Heart left ventricle (tissue), 13 donors: ENCODE data around the gene NELFCD.

ENCODE experiments used
- CTCF ChIP-seq, 12 donors: fragments of 200-600 bp; sonication (generic) in 4 of 12; IDR thresholded peaks; one replicate each; pipeline versions ENCODE4 v1.5.0 to v1.8.0; 2018 to 2022; ENCODE audit warnings: antibody characterized with exemption in 12 of 12, mild to moderate bottlenecking in 5 of 12
- POLR2A ChIP-seq, 2 donors: fragments of 450-650 bp; IDR thresholded peaks; one replicate each; pipeline ENCODE4 v1.6.1; 2017; ENCODE audit warnings: antibody characterized with exemption in 2 of 2, mild to moderate bottlenecking in 2 of 2, moderate library complexity in 2 of 2
- donor health status: ischemic (EF 13 %, LVEDD 7.1; RV severe dilation, severe dysfunction).
- donor health status: DM: no; HTN: yes; CAD: no.
- donor health status: DM: no; HTN: no; CAD: no.
- donor health status: ischemic (EF 25% LVEDD 6.9; RV normal size, moderate dysfunction).
- donor health status: ischemic (EF 25% LVEDD 5.7; RV mildly dilated, moderate dysfunction).
- donor health status: ischemic (EF 35%, LVEDD 5.7; RV mildly dilated, moderate dysfunction).
- donor health status: nonischemic (EF 11% LVEDD 7.7; RV severe dilation, severe dysfunction).
- donor health status: DM: yes; HTN: yes; CAD: no.
- donor health status: PGD.
- donor health status: ischemic (EF 29% LVEDD 5.4; RV normal size, mild dysfunction).
- donor health status: nonischemic (EF 23%, LVEDD 6.1; RV moderate dilation, normal function).

- TF ChIP-seq CTCF (IDR thresholded peaks at IDR 0.05) = no peak
- TF ChIP-seq POLR2A (IDR thresholded peaks at IDR 0.05) = no peak
Measured at GRCh38 chr20:59033616-59034165, 52.6 kb downstream of the NELFCD start.
